Heart left ventricle (tissue), 13 donors: ENCODE results near the gene ST7.

ENCODE experiments used
- POLR2A ChIP-seq, 2 donors: fragments of 450-650 bp; IDR thresholded peaks; one replicate each; pipeline ENCODE4 v1.6.1; 2017; ENCODE audit warnings: antibody characterized with exemption in 2 of 2, mild to moderate bottlenecking in 2 of 2, moderate library complexity in 2 of 2
- TF ChIP-seq, protein P1 (sequence below), 12 donors: fragments of 200-600 bp; sonication (generic) in 4 of 12; IDR thresholded peaks; one replicate each; pipeline versions ENCODE4 v1.5.0 to v1.8.0; 2018 to 2022; ENCODE audit warnings: antibody characterized with exemption in 12 of 12, mild to moderate bottlenecking in 5 of 12
- donor health status: ischemic (EF 13 %, LVEDD 7.1; RV severe dilation, severe dysfunction).
- donor health status: DM: no; HTN: yes; CAD: no.
- donor health status: DM: no; HTN: no; CAD: no.
- donor health status: ischemic (EF 25% LVEDD 6.9; RV normal size, moderate dysfunction).
- donor health status: ischemic (EF 25% LVEDD 5.7; RV mildly dilated, moderate dysfunction).
- donor health status: ischemic (EF 35%, LVEDD 5.7; RV mildly dilated, moderate dysfunction).
- donor health status: nonischemic (EF 11% LVEDD 7.7; RV severe dilation, severe dysfunction).
- donor health status: DM: yes; HTN: yes; CAD: no.
- donor health status: PGD.
- donor health status: ischemic (EF 29% LVEDD 5.4; RV normal size, mild dysfunction).
- donor health status: nonischemic (EF 23%, LVEDD 6.1; RV moderate dilation, normal function).

DNA sequence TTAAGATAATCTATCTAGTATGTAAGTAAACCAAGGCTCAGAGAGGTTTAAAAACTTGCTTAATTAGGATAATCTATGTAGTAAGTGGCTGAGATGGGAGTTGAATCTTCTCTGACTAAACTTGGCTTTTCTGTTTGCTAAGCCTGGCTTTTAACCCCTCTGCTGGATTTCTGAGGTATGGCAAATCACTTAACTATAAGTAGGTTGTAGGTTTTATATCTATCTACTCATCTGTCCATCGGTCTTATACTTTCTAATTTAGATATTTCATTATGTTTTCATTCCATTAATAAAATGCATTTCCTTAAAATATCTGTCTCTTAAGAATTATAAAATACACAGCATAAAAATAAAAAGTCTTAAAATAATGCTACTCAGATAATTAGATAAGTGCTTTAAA lies 59.4 kb downstream of the ST7 start:
- TF ChIP-seq, protein P1, sequence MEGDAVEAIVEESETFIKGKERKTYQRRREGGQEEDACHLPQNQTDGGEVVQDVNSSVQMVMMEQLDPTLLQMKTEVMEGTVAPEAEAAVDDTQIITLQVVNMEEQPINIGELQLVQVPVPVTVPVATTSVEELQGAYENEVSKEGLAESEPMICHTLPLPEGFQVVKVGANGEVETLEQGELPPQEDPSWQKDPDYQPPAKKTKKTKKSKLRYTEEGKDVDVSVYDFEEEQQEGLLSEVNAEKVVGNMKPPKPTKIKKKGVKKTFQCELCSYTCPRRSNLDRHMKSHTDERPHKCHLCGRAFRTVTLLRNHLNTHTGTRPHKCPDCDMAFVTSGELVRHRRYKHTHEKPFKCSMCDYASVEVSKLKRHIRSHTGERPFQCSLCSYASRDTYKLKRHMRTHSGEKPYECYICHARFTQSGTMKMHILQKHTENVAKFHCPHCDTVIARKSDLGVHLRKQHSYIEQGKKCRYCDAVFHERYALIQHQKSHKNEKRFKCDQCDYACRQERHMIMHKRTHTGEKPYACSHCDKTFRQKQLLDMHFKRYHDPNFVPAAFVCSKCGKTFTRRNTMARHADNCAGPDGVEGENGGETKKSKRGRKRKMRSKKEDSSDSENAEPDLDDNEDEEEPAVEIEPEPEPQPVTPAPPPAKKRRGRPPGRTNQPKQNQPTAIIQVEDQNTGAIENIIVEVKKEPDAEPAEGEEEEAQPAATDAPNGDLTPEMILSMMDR (IDR thresholded peaks at IDR 0.05): peak in 3 of 12 donors; percentile 12 to 24 (median 19)
- no peak for TF ChIP-seq POLR2A (IDR thresholded peaks at IDR 0.05)
